Neural crest cell (in vitro differentiated cells): ENCODE data around the gene TGM3. TPM values are rescaled to one million over a fixed set of nuclear protein-coding genes. Genes with fewer than 3 reads are reported as not detected.

ENCODE experiments used
- DNase-seq: peaks from one replicate; pipeline ENCODE4 v3.0.0; 2021; ENCODE audit warnings: low read depth, mixed read lengths, low spot score
- H3K27ac Mint-ChIP-seq: one replicate; pipeline ENCODE4 v1.8.0; 2021; ENCODE audit warnings: mild to moderate bottlenecking, mixed read lengths; ENCODE audit not compliant: unreplicated experiment
- H3K27me3 Mint-ChIP-seq: 2 replicates; pipeline ENCODE4 v1.8.0; 2021; ENCODE audit warnings: low read depth, mild to moderate bottlenecking, mixed read lengths
- H3K36me3 Mint-ChIP-seq: 2 replicates; pipeline ENCODE4 v1.8.0; 2021; ENCODE audit warnings: low read depth, mild to moderate bottlenecking, mixed read lengths
- H3K4me1 Mint-ChIP-seq: 2 replicates; pipeline ENCODE4 v1.8.0; 2021; ENCODE audit warnings: mixed read lengths
- H3K4me3 Mint-ChIP-seq: one replicate; pipeline ENCODE4 v1.8.0; 2021; ENCODE audit warnings: mild to moderate bottlenecking, mixed read lengths
- H3K9me3 Mint-ChIP-seq: 2 replicates; pipeline ENCODE4 v1.8.0; 2021; ENCODE audit warnings: mixed read lengths
- CTCF ChIP-seq: fragments of 200-600 bp; sonication (generic); conservative IDR thresholded peaks from 2 replicates; pipeline ENCODE4 v1.5.0; 2021; ENCODE audit warnings: antibody characterized with exemption, mild to moderate bottlenecking
- total RNA-seq: library from RNA; stranded (reverse); gene quantifications from 2 replicates; pipeline ENCODE4 v1.2.1, GENCODE V29; 2021

The TGM3 gene
- total RNA-seq, 1 donor from 2014 or later = 0.23 TPM

- H3K27ac Mint-ChIP-seq = no peak overlapping the region
- H3K36me3 Mint-ChIP-seq = no peaks in the 10 kb centered on the region
- no peak overlapping the region for H3K4me3 Mint-ChIP-seq
- TF ChIP-seq CTCF = no peak
- peaks cover 24% of the 10 kb centered on the region for H3K4me1 Mint-ChIP-seq
- no peak for DNase-seq
- H3K27me3 Mint-ChIP-seq = no peaks in the 10 kb centered on the region
- H3K9me3 Mint-ChIP-seq = no peaks in the 10 kb centered on the region
Observed at GRCh38 chr20:2292416-2293110, 3.2 kb upstream of the TGM3 start.

GRCh38 chr20:2293486-2293885, 2.3 kb upstream of the TGM3 start:
- Mint-ChIP-seq H3K36me3 (no peaks in the 10 kb centered on the region), H3K9me3 (no peaks in the 10 kb centered on the region), H3K27ac (no peak overlapping the region), H3K4me1 (peaks cover 25% of the 10 kb centered on the region), H3K27me3 (no peaks in the 10 kb centered on the region), H3K4me3 (no peak overlapping the region)
- no peak for DNase-seq
- no peak for TF ChIP-seq CTCF

- Mint-ChIP-seq H3K9me3 (no peaks in the 10 kb centered on the region), H3K27me3 (no peaks in the 10 kb centered on the region), H3K27ac (no peak overlapping the region), H3K4me3 (no peak overlapping the region), H3K4me1 (peaks cover 25% of the 10 kb centered on the region), H3K36me3 (no peaks in the 10 kb centered on the region)
- no peak for TF ChIP-seq CTCF
- DNase-seq = no peak
Observed at GRCh38 chr20:2293971-2294370, 1.8 kb upstream of the TGM3 start.

GRCh38 chr20:2295286-2295685, 515 bp upstream of the TGM3 start:
- TF ChIP-seq CTCF = no peak
- no peak overlapping the region for H3K27ac Mint-ChIP-seq
- no peaks in the 10 kb centered on the region for H3K36me3 Mint-ChIP-seq
- no peaks in the 10 kb centered on the region for H3K9me3 Mint-ChIP-seq
- no peak for DNase-seq
- no peaks in the 10 kb centered on the region for H3K27me3 Mint-ChIP-seq
- peaks cover 25% of the 10 kb centered on the region for H3K4me1 Mint-ChIP-seq
- no peak overlapping the region for H3K4me3 Mint-ChIP-seq

- H3K36me3 Mint-ChIP-seq = no peaks in the 10 kb centered on the region
- no peak overlapping the region for H3K4me3 Mint-ChIP-seq
- H3K9me3 Mint-ChIP-seq = no peaks in the 10 kb centered on the region
- H3K27ac Mint-ChIP-seq = peak overlapping the region; percentile 10
- no peak for TF ChIP-seq CTCF
- peaks cover 25% of the 10 kb centered on the region for H3K4me1 Mint-ChIP-seq
- no peaks in the 10 kb centered on the region for H3K27me3 Mint-ChIP-seq
- DNase-seq = no peak
Observed at GRCh38 chr20:2296524-2297356, 939 bp downstream of the TGM3 start.
